ENCODE data around the gene CILP.
"Not testable (repeated sequence)": the region's sequence is repeated elsewhere in the genome, so short reads cannot be mapped to it uniquely, and the experiment has no call there.

Gene CILP, protein sequence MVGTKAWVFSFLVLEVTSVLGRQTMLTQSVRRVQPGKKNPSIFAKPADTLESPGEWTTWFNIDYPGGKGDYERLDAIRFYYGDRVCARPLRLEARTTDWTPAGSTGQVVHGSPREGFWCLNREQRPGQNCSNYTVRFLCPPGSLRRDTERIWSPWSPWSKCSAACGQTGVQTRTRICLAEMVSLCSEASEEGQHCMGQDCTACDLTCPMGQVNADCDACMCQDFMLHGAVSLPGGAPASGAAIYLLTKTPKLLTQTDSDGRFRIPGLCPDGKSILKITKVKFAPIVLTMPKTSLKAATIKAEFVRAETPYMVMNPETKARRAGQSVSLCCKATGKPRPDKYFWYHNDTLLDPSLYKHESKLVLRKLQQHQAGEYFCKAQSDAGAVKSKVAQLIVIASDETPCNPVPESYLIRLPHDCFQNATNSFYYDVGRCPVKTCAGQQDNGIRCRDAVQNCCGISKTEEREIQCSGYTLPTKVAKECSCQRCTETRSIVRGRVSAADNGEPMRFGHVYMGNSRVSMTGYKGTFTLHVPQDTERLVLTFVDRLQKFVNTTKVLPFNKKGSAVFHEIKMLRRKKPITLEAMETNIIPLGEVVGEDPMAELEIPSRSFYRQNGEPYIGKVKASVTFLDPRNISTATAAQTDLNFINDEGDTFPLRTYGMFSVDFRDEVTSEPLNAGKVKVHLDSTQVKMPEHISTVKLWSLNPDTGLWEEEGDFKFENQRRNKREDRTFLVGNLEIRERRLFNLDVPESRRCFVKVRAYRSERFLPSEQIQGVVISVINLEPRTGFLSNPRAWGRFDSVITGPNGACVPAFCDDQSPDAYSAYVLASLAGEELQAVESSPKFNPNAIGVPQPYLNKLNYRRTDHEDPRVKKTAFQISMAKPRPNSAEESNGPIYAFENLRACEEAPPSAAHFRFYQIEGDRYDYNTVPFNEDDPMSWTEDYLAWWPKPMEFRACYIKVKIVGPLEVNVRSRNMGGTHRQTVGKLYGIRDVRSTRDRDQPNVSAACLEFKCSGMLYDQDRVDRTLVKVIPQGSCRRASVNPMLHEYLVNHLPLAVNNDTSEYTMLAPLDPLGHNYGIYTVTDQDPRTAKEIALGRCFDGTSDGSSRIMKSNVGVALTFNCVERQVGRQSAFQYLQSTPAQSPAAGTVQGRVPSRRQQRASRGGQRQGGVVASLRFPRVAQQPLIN

DNA sequence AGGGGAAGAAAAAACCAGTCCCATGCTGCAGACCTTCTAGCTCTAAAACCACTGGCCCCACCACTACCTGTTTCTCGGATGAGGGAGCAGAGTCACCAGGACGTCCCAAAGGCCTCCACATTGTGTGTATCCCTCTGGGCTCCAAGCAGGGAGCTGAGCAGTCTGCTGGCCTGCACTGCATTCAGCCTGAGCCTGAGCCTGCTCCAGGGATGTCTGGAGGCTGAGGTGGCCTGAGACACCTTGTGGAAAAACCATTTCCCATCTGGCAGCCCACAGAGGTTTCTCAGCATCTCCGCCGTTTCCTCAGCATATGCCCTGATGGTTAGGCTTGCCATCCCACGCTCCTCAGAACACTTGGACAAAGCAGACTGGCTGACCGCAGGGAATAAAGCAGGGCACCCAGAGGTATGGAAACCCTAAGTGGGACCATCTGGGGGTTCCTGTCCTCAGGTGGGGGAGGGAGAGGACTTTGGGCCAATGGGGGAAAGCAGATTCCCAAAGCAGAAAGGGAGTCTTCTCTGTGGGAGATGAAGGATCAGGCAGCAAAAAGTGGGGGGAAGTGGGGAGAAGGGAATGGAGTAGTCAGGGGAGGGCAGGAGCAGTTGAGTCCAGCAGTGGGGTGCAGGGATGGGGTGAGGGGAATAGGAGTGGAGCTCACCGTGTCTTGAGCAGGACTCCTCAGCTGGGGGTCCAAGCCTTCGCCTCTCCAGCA, at the start of gene CILP:
Gene CILP (minus strand): TSS at position 704 of the 712 bp plus-strand sequence. CDS start 1,718 bp downstream, outside the sequence.
- no peak for DNase-seq (ENCODE audit: low read depth)

DNA sequence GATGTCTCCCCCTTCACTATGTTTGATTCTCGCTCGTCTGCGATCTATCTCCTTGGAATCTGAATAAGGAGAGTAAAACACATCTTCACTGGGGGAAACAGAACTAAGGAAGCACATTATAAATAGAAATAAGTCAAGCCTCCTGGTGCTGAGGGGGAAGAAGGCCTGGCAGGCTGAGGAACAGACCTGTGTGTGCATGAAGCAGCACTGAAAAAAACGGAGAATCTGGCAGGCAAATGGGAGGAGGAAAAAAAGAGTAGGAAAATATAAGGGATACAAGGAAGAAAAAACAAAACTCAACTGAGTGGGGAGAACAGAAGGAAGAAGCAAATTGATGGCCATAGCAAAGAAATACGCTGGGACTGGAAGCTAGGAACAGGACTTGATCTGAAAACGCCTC, 49.7 kb upstream of the CILP start:
- DNase-seq (ENCODE audit: low read depth), result no peak

DNA sequence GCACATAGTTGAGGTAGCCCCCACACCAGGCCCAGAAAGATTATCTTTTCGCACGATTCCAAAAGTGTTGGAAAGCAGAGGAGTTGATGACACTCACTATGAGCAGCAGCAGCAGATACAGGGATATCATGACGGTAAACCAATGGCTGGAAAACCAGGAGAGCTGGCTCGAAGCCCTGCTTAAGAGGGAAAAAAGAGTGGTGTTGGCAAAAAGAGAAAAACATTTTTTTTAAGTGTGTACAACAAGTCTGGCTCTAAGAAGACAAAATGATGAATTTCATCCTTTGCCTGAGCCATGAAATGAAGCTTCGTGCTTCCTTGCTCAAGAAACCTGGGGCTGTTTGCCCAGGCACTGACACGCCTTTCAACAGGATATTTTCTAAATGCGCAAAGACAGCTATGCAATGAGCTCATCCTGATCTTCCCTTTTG, 48.1 kb upstream of the CILP start:
- DNase-seq (ENCODE audit: low read depth), result no peak

DNA sequence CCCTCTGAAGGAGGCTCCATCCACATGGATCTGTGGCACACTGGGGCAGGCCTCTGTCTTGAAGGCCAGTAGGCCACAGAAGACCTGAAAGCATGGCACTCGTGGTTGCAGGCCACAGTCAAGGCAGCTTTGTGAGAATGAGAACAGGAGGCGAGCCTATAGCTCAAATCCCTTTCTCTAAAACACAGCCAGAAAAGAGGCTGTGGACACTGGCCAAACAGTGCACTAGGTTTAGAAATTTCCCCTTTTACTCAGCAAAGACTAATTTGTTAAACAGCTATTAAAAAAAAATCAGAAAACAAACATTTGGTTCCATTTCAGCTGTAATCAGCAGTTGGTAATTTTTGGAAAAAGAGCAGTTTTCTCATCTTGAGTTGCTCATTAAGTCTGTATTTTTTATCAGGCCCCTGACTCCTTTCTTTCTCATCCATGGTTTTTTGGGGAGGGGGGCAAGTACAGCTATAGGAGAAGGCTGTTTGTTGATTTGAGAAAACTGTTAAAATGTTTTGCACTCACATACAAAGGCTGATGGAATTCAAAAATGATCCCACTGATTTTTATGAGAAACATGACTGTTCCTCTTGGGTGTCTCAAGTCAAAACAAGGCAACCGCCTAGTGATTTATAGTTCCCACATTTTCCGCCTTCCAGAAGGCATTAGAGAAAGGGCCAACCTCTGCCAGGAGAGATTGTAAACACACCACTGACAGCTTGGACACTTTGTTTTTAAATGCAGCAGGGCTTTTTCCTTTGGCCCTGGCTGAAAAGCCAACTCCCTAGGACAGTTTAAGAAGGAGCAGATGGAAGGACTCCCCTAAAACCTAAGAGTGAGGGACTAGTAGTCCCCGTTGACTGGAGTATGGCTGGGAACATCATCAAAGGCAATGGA, 47.3 kb upstream of the CILP start:
- no peak for DNase-seq (ENCODE audit: low read depth)

DNA sequence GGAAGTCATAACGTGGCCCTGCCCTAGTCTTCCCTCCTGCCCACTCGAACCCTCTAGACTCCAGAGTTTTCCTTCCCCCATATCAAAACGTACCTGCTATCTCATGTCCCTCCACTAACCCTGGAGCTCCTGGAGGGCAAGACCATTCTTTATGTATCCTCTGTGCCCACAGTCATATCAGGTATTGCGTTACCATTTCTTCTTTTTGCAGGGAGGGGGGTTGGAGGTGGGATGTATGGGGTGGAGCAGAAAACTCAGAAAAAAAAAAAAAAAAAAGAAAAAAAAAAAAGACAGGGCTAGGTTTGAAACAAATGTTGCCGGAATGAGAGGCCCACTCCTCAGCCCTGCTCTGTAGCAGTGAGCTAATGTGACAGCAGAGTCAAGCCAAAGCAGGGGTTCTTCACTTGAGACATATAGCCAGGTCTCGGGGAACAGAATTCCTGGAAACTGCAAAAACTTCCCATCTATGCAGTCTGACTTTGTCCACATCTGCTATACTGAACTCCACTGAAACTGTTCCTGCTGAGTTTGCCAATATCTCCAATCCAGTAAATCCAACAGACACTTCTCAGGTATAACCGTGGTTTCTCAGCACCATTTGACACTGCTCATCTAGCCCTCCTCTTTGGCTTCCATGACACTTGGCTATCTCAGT, 44.3 kb upstream of the CILP start:
- no peak for DNase-seq (ENCODE audit: low read depth)

DNA sequence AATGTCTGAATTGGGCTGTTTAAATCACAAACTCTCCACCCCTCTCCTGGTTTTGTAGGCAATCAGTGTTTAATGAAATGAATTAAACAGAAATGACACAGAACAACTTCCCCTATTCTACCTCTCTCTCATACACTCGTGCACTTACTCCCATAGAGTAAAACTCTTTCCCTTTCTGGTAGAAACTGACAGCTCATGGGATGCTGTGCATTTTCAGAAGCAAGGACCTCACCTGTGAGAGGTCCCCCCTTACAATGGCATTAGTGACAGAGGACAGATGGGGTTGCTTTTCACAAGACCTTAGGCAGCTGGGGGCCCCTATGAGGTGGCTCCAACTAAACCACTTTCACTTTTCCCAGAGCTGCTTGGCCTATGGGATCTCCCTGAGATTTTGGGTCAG, 43.5 kb upstream of the CILP start:
- DNase-seq (ENCODE audit: low read depth), result no peak

DNA sequence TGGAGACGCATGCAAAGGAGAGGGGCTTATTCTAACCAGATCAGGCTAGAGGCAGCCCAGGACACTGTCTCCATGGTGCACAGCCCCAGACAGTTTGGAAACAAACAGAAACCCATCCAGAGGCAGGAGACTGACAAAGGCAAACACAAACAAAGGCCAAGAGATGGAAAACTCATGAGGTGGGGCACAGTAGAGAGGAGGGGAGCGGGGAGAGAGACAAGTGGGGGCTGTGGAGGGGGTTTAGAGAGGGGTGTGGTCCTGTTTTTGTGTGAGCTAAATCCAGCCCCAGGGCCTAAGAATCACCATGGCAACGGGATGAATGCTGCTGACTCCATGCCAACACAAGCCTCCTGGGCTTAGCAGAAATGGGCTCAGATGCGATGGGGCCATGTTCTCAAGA, 43.1 kb upstream of the CILP start:
- DNase-seq (ENCODE audit: low read depth), result no peak

DNA sequence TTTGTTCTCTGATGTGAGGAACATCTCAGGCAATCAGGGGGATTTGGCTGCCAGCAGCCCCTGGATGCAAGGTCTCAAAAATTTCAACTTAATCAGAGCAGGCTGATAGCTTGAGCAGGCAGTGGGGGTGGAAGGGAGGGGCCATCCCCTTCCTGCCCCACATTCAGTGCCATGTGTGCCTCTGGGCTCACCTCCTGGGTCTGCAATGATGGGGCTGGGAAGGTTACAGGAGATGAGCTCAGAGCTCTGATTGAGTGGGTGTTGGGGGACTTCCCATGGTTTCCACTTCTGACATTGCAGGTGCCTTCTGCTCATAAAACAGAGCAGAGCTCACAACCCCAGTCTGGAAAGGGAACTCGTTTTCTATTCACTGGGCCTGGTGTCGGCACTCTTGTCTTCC, 38.4 kb upstream of the CILP start:
- DNase-seq (ENCODE audit: low read depth), result no peak

DNA sequence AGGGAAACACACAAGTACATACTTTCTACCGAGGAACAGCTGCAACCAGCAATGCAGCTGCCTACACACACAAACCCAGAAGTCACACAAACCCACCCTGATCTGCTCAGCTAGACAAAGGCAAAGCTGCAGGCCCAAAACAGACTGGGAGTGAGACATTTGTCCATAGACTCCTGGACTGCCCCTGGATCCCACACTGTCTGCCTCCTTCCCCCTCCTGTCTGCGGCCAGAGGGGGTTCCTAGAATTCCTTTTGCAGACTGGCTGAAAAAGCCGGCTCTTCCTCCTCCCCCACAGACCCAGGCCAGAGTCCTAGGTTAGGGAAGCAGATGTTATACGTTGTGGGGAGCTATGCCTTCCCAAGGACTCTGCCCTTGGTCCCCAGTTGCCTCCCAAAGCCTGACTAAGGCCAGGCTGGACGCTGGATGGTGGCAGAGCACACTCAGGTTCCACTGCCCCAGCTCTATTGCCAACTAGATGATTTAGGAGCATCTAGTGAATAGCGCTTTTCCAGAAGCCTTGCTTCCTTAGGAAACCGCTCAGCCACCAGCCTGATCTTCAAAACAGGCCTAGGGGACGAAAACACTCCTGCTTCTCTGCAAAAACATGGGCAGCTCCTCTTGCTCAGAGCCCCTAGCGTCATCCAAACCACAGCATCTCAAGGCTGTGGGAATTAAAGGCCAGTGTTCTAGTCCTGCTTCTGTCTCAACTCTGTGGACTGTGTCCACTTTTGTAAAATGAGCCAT, 37.4 kb upstream of the CILP start:
- no peak for DNase-seq (ENCODE audit: low read depth)

DNA sequence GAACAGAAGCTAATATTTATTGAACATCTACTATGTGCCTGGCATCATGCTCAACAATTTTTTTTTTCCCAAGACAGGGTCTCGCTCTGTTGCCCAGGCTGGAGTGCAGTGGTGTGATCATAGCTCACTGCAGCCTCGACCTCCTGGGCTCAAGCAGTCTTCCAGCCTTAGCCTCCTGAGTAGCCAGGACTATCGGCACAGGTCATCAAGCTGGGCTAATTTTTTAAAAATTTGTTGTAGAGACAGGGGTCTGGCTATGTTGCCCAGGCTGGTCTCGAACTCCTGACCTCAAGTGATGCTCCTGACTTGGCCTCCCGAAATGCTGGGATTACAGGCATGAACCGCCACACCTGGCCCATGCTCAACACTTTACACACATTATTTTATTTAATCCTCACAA, 35.7 kb upstream of the CILP start:
- DNase-seq (ENCODE audit: low read depth), result no peak

DNA sequence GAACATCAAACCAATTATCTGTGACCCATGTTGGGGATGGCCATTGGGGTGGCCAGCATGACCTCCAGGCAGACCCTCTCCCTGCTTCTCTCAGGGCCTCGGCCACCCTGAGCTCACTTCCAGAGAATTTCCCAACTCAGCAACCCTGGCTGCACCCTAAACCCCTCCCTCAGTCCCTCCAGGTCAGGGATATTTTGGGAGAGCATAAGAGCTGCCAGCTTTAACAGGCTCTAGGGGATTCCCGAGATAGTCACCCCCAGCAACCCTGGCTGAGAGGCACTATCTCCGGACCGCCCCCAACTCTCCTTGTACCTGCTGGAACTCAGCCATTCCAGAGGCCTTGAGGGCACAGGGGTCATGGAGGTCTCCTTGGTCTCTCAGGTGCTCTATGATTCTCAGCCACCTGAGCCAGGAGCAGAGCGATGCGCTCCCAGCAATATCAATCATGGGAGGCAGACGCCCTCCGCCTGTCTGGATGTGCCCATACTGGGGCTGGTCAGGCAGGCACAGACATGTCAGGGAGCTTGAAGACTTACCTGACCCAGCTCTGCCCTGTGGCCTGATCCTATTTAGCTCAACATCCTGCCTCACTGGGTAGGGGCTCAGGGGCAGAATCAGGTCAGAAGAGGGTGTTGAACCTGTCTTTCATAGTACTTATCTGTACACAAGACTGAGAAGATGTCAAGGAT, 34.9 kb upstream of the CILP start:
- DNase-seq (ENCODE audit: low read depth), result no peak

DNA sequence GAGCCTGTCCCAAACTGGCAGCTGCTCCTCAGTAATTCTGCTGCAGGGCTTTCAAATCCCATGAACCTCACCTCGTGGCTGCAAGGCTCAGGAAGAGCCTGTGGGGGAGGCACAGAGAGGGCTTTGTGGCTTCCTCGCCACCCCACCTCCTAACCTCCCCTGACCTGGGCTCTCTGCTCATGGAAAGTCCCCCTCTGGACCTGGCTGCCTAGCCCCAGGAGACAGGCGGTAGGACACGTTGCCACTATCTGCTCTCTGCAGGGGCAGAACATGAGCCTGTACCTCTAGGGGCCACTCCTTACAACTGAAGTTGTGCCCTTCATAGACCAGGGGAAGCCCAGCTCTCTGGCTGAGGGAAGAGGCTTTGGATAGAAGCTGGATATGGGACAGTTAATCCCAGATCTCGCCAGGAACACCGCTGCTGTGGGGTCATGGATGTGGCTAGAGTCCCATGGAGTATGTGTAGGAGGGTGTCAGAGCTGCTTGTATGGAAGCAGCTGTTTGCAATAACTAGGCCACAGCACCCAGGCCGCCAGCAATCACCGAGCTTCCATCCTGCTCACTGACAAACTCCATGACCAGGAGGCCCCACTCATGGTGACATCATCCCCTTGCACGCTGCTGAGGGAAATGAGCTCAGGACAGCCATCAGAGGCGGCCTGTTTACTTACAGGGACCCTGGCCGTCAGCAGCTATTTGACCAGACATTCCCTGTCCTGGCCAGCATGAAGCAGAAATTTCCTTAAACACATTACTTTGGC, 34.0 kb upstream of the CILP start:
- no peak for DNase-seq (ENCODE audit: low read depth)

DNA sequence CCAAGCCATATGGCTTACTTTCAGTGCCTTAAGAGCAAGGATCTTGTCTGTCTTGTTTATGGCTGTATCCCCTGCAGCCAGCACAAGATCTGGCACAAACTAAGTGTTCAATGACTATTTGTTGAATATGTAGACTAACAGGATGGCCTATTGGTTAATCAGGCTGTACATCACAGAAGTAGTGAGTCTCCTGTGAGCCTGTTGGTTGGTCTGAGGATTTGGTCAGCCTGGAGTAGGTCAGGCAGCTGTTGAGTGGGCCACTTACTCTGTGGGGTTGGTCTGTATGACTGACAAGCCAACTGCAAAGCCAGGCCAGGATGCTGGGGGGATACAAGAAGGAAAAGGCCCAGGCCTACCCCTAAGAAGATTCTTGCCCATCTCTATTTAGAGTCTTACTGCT, 33.4 kb upstream of the CILP start:
- no peak for DNase-seq (ENCODE audit: low read depth)

DNA sequence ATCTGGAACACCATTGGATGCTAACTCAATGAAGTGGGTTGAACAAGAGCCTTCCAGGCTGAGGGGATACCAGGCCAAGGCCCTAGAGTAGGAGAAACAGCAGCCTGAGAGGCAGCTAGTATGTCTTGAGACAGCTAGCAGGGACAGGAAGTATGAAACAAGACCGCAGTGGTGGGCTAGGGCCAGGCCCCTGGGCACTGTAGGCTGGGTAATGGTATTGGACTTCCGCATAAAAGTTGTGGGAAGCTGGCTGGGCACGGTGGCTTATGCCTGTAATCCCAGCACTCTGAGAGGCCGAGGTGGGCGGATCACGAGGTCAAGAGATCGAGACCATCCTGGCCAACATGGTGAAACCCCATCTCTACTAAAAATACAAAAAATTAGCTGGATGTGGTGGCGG, 25.2 kb upstream of the CILP start:
- DNase-seq (ENCODE audit: low read depth), result not testable (repeated sequence)

DNA sequence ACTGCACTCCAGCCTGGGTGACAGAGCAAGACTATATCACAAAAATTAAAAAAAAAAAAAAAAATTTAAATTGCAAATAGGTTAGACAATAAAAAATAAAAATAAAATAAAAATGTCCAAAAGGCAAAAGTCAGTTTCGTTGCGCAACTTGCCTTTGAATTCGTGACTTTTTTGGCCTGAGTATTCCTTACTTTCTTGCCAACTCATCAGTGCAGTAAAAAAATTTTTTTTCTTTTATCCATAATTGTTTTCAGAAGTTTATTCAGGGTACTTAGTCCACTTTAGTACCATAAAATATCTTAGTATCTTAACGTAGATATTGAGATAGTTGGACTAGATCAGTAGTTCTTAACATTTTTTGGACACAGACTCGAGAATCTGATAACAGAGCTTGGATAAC, 22.4 kb upstream of the CILP start:
- no peak for DNase-seq (ENCODE audit: low read depth)

DNA sequence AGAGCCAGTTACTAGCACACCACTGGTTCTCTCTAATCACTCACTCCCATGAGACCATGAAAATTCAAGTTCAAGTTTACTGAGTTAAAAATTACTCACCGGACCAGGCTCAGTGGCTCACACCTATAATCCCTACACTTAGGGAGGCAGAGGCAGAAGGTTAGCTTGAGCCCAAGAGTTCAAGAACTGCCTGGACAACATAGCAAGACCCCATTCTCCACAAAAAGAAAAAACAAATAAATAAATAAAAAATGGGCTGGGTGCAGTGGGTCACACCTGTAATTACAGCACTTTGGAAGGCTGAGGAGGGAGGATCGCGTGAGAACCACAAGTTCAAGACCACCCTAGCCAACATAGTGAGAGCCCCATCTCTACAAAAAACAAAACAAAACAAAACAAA, 21.2 kb upstream of the CILP start:
- no peak for DNase-seq (ENCODE audit: low read depth)

DNA sequence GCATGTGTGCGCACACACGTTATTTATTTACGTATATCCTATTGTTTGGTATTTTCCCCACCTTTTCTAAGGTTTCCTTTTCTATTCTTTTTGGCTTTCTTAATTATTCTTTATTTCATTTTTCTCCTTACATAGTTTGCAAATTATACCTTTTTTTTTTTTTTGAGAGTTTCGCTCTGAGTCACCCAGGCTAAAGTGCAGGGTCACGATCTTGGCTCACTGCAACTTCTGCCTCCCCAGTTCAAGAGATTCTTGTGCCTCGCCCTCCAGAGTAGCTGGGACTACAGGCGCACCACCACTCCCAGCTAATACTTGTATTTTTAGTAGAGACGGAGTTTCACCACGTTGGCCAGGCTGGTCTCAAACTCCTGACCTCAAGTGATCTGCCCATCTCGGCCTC, 20.0 kb upstream of the CILP start:
- no peak for DNase-seq (ENCODE audit: low read depth)

DNA sequence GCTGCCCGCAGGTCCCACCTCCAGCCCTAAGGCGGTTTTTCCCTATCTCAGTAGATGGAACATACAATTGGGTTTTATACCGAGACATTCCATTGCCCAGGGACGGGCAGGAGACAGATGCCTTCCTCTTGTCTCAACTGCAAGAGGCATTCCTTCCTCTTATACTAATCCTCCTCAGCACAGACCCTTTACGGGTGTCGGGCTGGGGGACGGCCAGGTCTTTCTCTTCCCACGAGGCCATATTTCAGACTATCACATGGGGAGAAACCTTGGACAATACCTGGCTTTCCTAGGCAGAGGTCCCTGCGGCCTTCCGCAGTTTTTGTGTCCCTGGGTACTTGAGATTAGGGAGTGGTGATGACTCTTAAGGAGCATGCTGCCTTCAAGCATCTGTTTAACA, 15.6 kb upstream of the CILP start:
- not testable (repeated sequence) for DNase-seq (ENCODE audit: low read depth)
